T-helper 1 cell (primary cell): Measurements from ENCODE around the gene DYNLT4.
"Not testable (repeated sequence)": the region's sequence is repeated elsewhere in the genome, so short reads cannot be mapped to it uniquely, and the experiment has no call there.

Experiments
- DNase-seq, 5 donors: peaks; one replicate each; pipeline ENCODE4 v3.0.0-alpha.2; 2012 to 2020

Gene DYNLT4

GRCh38 chr1:44786841-44787426, 20.2 kb downstream of the DYNLT4 start:
- DNase-seq, result no peak

- DNase-seq, result peak; percentile 56 to 74 (median 72)
Observed at GRCh38 chr1:44786138-44786840, 20.9 kb downstream of the DYNLT4 start.

- DNase-seq, result no peak
Observed at GRCh38 chr1:44785501-44786137, 21.5 kb downstream of the DYNLT4 start.

- no peak for DNase-seq
Observed at GRCh38 chr1:44785029-44785380, 22.1 kb downstream of the DYNLT4 start.

- peak in 2 of 5 donors; percentile 32 for DNase-seq
Observed at GRCh38 chr1:44784094-44785028, 22.8 kb downstream of the DYNLT4 start.

GRCh38 chr1:44783697-44784093, 23.5 kb downstream of the DYNLT4 start:
- DNase-seq, result no peak

GRCh38 chr1:44780583-44781121, 26.5 kb downstream of the DYNLT4 start:
- no peak for DNase-seq

- DNase-seq, result no peak
Observed at GRCh38 chr1:44778705-44779576, 28.2 kb downstream of the DYNLT4 start.

- no peak for DNase-seq
Observed at GRCh38 chr1:44777969-44778635, 29.0 kb downstream of the DYNLT4 start.

- no peak for DNase-seq
Observed at GRCh38 chr1:44777547-44777946, 29.6 kb downstream of the DYNLT4 start.

GRCh38 chr1:44776730-44777068, 30.5 kb downstream of the DYNLT4 start:
- no peak for DNase-seq

- peak in 2 of 5 donors; percentile 33 to 39 for DNase-seq
Observed at GRCh38 chr1:44775930-44776729, 31.0 kb downstream of the DYNLT4 start.

GRCh38 chr1:44775078-44775929, 31.8 kb downstream of the DYNLT4 start, which contains the start of gene RPS8:
Gene RPS8 (plus strand): TSS chr1:44775540. CDS start chr1:44775597, 57 bp downstream.
- peak; percentile 69 to 93 (median 80) for DNase-seq

- not testable (repeated sequence) for DNase-seq
Observed at GRCh38 chr1:44766421-44766820, 40.7 kb downstream of the DYNLT4 start.

- no peak for DNase-seq
Observed at GRCh38 chr1:44760876-44761275, 46.3 kb downstream of the DYNLT4 start.

GRCh38 chr1:44759077-44759476, 48.1 kb downstream of the DYNLT4 start:
- DNase-seq, result no peak

- no peak for DNase-seq
Observed at GRCh38 chr1:44757420-44757819, 49.7 kb downstream of the DYNLT4 start.
